Anterior cingulate cortex (tissue), 58 donors: Measurements from ENCODE around the gene ZDHHC11B.
"Not testable (repeated sequence)": the region's sequence is repeated elsewhere in the genome, so short reads cannot be mapped to it uniquely, and the experiment has no call there.

Experiments used
- DNase-seq, 58 donors: peaks; one replicate each; lab custom pipeline; 2025; lab: John Stamatoyannopoulos, UW

The ZDHHC11B gene

GRCh38 chr5:771087-771781 lies 13.3 kb downstream of the ZDHHC11B start:
- not testable (repeated sequence) for DNase-seq

- not testable (repeated sequence) for DNase-seq
Measured at GRCh38 chr5:770585-770984, 13.9 kb downstream of the ZDHHC11B start.

GRCh38 chr5:769485-770145 lies 14.9 kb downstream of the ZDHHC11B start:
- DNase-seq = not testable (repeated sequence)

GRCh38 chr5:766666-767431 lies 17.7 kb downstream of the ZDHHC11B start:
- DNase-seq = no peak

GRCh38 chr5:765948-766631 lies 18.4 kb downstream of the ZDHHC11B start:
- no peak for DNase-seq

- DNase-seq = no peak
Measured at GRCh38 chr5:763998-764781, 20.3 kb downstream of the ZDHHC11B start.

- DNase-seq = no peak
Measured at GRCh38 chr5:763397-763796, 21.1 kb downstream of the ZDHHC11B start.

GRCh38 chr5:762996-763395 lies 21.5 kb downstream of the ZDHHC11B start:
- DNase-seq = not testable (repeated sequence)

- DNase-seq = peak in 34 of 58 donors; percentile 18 to 87 (median 52)
Measured at GRCh38 chr5:761854-762710, 22.4 kb downstream of the ZDHHC11B start.

GRCh38 chr5:761059-761771 lies 23.3 kb downstream of the ZDHHC11B start:
- DNase-seq = no peak

GRCh38 chr5:760363-761058 lies 24.0 kb downstream of the ZDHHC11B start:
- no peak for DNase-seq

GRCh38 chr5:759781-760362 lies 24.7 kb downstream of the ZDHHC11B start:
- no peak for DNase-seq

GRCh38 chr5:759111-759751 lies 25.3 kb downstream of the ZDHHC11B start:
- DNase-seq = no peak

GRCh38 chr5:758698-759053 lies 25.9 kb downstream of the ZDHHC11B start:
- no peak for DNase-seq

- DNase-seq = peak in 20 of 58 donors; percentile 12 to 79 (median 41)
Measured at GRCh38 chr5:757931-758697, 26.4 kb downstream of the ZDHHC11B start.

- DNase-seq = no peak
Measured at GRCh38 chr5:757346-757930, 27.1 kb downstream of the ZDHHC11B start.
